NCI-H226 (cell line): ENCODE data around the gene PIK3R2.
"Not testable (repeated sequence)": the region's sequence is repeated elsewhere in the genome, so short reads cannot be mapped to it uniquely, and the experiment has no call there.

Source experiments
- DNase-seq: peaks from one replicate; pipeline ENCODE4 v3.0.0-alpha.2; 2015

The PIK3R2 gene

GRCh38 chr19:18205200-18205892 lies 52.4 kb downstream of the PIK3R2 start:
- DNase-seq: peak; percentile 21

- no peak for DNase-seq
Measured at GRCh38 chr19:18206018-18206417, 53.1 kb downstream of the PIK3R2 start.

- DNase-seq: peak; percentile 80
Measured at GRCh38 chr19:18208098-18208951, 55.4 kb downstream of the PIK3R2 start.

- not testable (repeated sequence) for DNase-seq
Measured at GRCh38 chr19:18209912-18210311, 56.9 kb downstream of the PIK3R2 start.

- no peak for DNase-seq
Measured at GRCh38 chr19:18211683-18212082, 58.7 kb downstream of the PIK3R2 start.

- DNase-seq: peak; percentile 38
Measured at GRCh38 chr19:18214779-18215433, 61.9 kb downstream of the PIK3R2 start.

GRCh38 chr19:18216789-18217188 lies 63.8 kb downstream of the PIK3R2 start:
- DNase-seq: no peak

- DNase-seq: no peak
Measured at GRCh38 chr19:18218159-18218558, 65.2 kb downstream of the PIK3R2 start.

GRCh38 chr19:18218600-18218999 lies 65.6 kb downstream of the PIK3R2 start:
- no peak for DNase-seq
